Smooth muscle cell (in vitro differentiated cells): Measurements from ENCODE around the gene STK10. TPM values are rescaled to one million over a fixed set of nuclear protein-coding genes. Genes with fewer than 3 reads are reported as not detected.

Experiments
- DNase-seq: peaks from one replicate; lab custom pipeline; 2025; ENCODE audit not compliant: unreplicated experiment; lab: John Stamatoyannopoulos, UW
- H2AFZ ChIP-seq: fragments of 200-600 bp; sonication (generic); 2 replicates; pipeline ENCODE4 v1.6.0; 2016; ENCODE audit warnings: antibody characterized with exemption, low read depth, mild to moderate bottlenecking
- H3F3A ChIP-seq: fragments of 200-600 bp; sonication (generic); 2 replicates; pipeline ENCODE4 v1.6.0; 2017; ENCODE audit warnings: antibody characterized with exemption, low read depth
- H3K27ac ChIP-seq: fragments of 200-600 bp; sonication (generic); 2 replicates; pipeline ENCODE4 v1.5.1; 2016; ENCODE audit warnings: low read depth, mild to moderate bottlenecking
- H3K27me3 ChIP-seq: fragments of 200-600 bp; sonication (generic); 2 replicates; pipeline ENCODE4 v1.6.1; 2016; ENCODE audit warnings: low read depth, mild to moderate bottlenecking
- H3K36me3 ChIP-seq: fragments of 200-600 bp; sonication (generic); 2 replicates; pipeline ENCODE4 v1.5.1; 2016; ENCODE audit warnings: low read depth
- H3K4me1 ChIP-seq: fragments of 200-600 bp; sonication (generic); 2 replicates; pipeline ENCODE4 v1.5.1; 2016; ENCODE audit warnings: low read depth
- H3K4me2 ChIP-seq: fragments of 200-600 bp; sonication (generic); 2 replicates; pipeline ENCODE4 v1.6.0; 2016; ENCODE audit warnings: mild to moderate bottlenecking
- H3K4me3 ChIP-seq: fragments of 200-600 bp; sonication (generic); 2 replicates; pipeline ENCODE4 v1.5.1; 2016; ENCODE audit warnings: mild to moderate bottlenecking
- H3K79me2 ChIP-seq: fragments of 200-600 bp; sonication (generic); 2 replicates; pipeline ENCODE4 v1.6.0; 2016; ENCODE audit warnings: low read depth, mild to moderate bottlenecking
- H3K9ac ChIP-seq: fragments of 200-600 bp; sonication (generic); 2 replicates; pipeline ENCODE4 v1.6.0; 2016; ENCODE audit warnings: low read depth
- H3K9me3 ChIP-seq: fragments of 200-600 bp; sonication (generic); replicated peaks from 2 replicates; pipeline ENCODE4 v1.5.1; 2016; ENCODE audit warnings: low read depth
- H4K20me1 ChIP-seq: fragments of 200-600 bp; sonication (generic); 2 replicates; pipeline ENCODE4 v1.6.0; 2016; ENCODE audit warnings: low read depth
- CTCF ChIP-seq: fragments of 200-600 bp; sonication (generic); IDR thresholded peaks from 2 replicates; pipeline ENCODE4 v1.5.1; 2017; ENCODE audit warnings: borderline replicate concordance, mild to moderate bottlenecking, antibody characterized with exemption; ENCODE audit not compliant: insufficient read depth, poor library complexity, severe bottlenecking
- WGBS: methylation state at CpG from one replicate; pipeline ENCODE4 v1.1.7; 2016; ENCODE audit warnings: low lambda C conversion rate; 5-methylcytosine and 5-hydroxymethylcytosine counted together
- polyA plus RNA-seq: library from polyadenylated mRNA; unstranded; fragments of >200 nt; fragmentation: Nextera tagmentation; extraction: Ambion mirVana; gene quantifications from 2 replicates; pipeline ENCODE4 v1.2.1, GENCODE V29; 2016
- total RNA-seq: library from RNA; depleted of rRNA; stranded (reverse); fragments of >200 nt; gene quantifications from 2 replicates; pipeline ENCODE4 v1.2.3, GENCODE V29; 2014

The STK10 gene
- total and polyA plus RNA-seq, 2 experiments from 2014 or later, result 10.7 to 26.0 TPM

DNA sequence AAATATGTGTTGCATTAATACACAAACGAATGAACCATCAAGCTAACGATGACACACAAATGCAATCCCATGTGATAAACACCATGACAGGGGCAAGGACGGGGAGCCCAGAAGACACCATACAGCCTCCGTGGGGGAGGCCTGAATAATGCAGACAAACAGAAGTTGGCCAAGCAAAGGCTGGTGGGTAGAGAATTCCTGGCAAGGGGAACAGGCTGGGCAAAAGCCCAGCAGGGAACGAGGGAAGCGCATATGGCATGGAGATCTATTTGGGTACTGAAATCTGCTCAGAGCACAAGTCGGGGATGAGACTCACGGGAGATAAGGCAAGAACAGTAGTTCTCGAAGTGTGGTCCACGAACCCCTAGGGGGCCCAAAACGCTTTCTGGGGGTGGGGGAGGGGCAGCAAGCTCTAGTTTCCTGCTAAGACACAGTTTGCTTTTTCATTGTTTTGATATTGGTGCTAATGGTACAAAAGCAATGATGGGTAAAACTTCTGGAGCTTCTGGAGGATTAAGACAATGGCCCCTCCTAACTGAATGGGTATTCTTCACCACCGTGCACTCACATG, 138.7 kb downstream of the STK10 start:
- H3K36me3 ChIP-seq, result no peaks in the 10 kb centered on the region
- H3F3A ChIP-seq, result no peaks in the 10 kb centered on the region
- H3K27me3 ChIP-seq, result no peaks in the 10 kb centered on the region
- no peak overlapping the region for H3K4me2 ChIP-seq
- DNase-seq, result no peak
- H3K27ac ChIP-seq, result no peak overlapping the region
- no peaks in the 10 kb centered on the region for H4K20me1 ChIP-seq
- WGBS, result 87% methylated on average over 12 of the region's 12 CpGs
- H3K9me3 ChIP-seq, result no peaks in the 10 kb centered on the region
- no peak for TF ChIP-seq CTCF
- H3K9ac ChIP-seq, result no peak overlapping the region
- H3K4me3 ChIP-seq, result no peak overlapping the region
- H3K79me2 ChIP-seq, result no peaks in the 10 kb centered on the region
- no peaks in the 10 kb centered on the region for H3K4me1 ChIP-seq
- no peak overlapping the region for H2AFZ ChIP-seq

DNA sequence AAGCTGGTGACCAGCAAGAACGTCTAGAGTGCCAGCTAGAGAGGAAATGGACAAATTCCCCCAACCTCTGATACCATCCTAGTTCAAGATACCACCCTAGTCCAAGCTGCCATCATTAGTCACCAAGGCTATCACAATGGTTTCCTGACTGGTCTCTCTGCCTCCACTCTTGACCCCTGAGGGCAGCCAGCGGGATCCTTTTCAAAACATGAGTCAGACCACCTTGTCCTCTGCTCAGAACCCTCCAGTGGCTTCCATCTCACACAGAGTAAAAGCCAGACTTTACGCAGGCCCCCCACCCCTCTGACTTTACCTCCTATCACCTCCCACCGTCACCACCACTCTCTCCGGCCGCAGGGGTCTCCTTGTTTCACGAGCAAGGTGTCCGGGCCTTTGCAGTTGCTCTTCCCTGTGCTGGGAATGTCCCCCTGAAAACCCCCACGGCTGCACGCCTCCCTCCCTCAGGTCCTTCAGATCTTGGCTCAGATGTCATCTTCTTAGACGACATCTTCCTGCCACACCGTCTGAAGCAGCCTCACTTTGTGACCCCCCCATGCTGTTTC, 139.4 kb downstream of the STK10 start:
- no peak for DNase-seq
- H4K20me1 ChIP-seq, result no peaks in the 10 kb centered on the region
- no peak overlapping the region for H3K9ac ChIP-seq
- no peak for TF ChIP-seq CTCF
- no peak overlapping the region for H3K4me2 ChIP-seq
- no peaks in the 10 kb centered on the region for H3F3A ChIP-seq
- H3K36me3 ChIP-seq, result no peaks in the 10 kb centered on the region
- no peak overlapping the region for H3K4me3 ChIP-seq
- H3K9me3 ChIP-seq, result no peaks in the 10 kb centered on the region
- 94% methylated on average over 12 of the region's 12 CpGs for WGBS
- H3K79me2 ChIP-seq, result no peaks in the 10 kb centered on the region
- H2AFZ ChIP-seq, result no peak overlapping the region
- H3K4me1 ChIP-seq, result no peaks in the 10 kb centered on the region
- no peak overlapping the region for H3K27ac ChIP-seq
- no peaks in the 10 kb centered on the region for H3K27me3 ChIP-seq

GRCh38 chr5:172048170-172048422, 139.9 kb downstream of the STK10 start:
- no peaks in the 10 kb centered on the region for H3K79me2 ChIP-seq
- no peak for TF ChIP-seq CTCF
- no peaks in the 10 kb centered on the region for H3K27me3 ChIP-seq
- no peak overlapping the region for H3K9ac ChIP-seq
- no peak overlapping the region for H2AFZ ChIP-seq
- H3F3A ChIP-seq, result no peaks in the 10 kb centered on the region
- whole genome bisulfite sequencing, result 90% methylated on average over 1 of the region's 1 CpG
- no peaks in the 10 kb centered on the region for H3K9me3 ChIP-seq
- H3K4me2 ChIP-seq, result no peak overlapping the region
- DNase-seq, result no peak
- H3K4me1 ChIP-seq, result no peaks in the 10 kb centered on the region
- no peaks in the 10 kb centered on the region for H3K36me3 ChIP-seq
- H3K27ac ChIP-seq, result no peak overlapping the region
- no peak overlapping the region for H3K4me3 ChIP-seq
- no peaks in the 10 kb centered on the region for H4K20me1 ChIP-seq

DNA sequence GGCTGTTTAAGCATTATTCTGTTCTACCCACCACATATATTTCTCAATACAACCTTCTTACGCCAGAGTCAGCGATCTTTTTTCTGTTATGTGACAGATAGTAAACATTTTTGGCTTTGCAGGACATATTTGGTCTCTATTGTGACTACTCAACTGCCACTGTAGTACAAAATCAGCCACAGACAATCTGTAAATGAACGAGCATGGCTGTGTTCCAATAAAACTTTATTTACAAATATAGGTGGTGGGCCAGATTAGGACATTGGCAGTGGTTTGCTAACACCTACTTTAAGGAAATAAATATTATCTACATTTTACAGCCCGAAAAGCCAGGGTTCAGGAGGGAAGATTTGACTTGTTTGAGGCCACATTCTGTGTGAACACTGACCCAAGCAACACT, 141.4 kb downstream of the STK10 start:
- no peaks in the 10 kb centered on the region for H3F3A ChIP-seq
- DNase-seq, result no peak
- TF ChIP-seq CTCF, result no peak

More for the DNA sequence above, 141.4 kb downstream of the STK10 start:
- H2AFZ ChIP-seq, result no peak overlapping the region
- no peaks in the 10 kb centered on the region for H3K79me2 ChIP-seq
- no peak overlapping the region for H3K9ac ChIP-seq
- no peaks in the 10 kb centered on the region for H3K36me3 ChIP-seq
- H3K4me1 ChIP-seq, result no peaks in the 10 kb centered on the region
- no peaks in the 10 kb centered on the region for H3K9me3 ChIP-seq
- H4K20me1 ChIP-seq, result no peaks in the 10 kb centered on the region
- no peak overlapping the region for H3K27ac ChIP-seq
- H3K4me3 ChIP-seq, result no peak overlapping the region
- H3K27me3 ChIP-seq, result no peaks in the 10 kb centered on the region
- 94% methylated on average over 4 of the region's 4 CpGs for WGBS
- H3K4me2 ChIP-seq, result no peak overlapping the region
